HEK293T (cell line): ENCODE data around the gene SETD4.

Source experiments
- BHLHE40 ChIP-seq: fragments of 450-650 bp; IDR thresholded peaks from 2 replicates; pipeline ENCODE4 v1.6.1; 2016; ENCODE audit warnings: mild to moderate bottlenecking, moderate library complexity, borderline replicate concordance
- ELF4 ChIP-seq: fragments of 450-650 bp; IDR thresholded peaks from 2 replicates; pipeline ENCODE4 v1.6.1; 2017; ENCODE audit warnings: antibody characterized with exemption
- FOXA1 ChIP-seq: fragments of 450-650 bp; IDR thresholded peaks from 2 replicates; pipeline ENCODE4 v1.6.1; 2016; ENCODE audit warnings: mild to moderate bottlenecking
- FOXK2 ChIP-seq: fragments of 450-650 bp; IDR thresholded peaks from 2 replicates; pipeline ENCODE4 v1.6.1; 2016; ENCODE audit warnings: mild to moderate bottlenecking
- FOXM1 ChIP-seq: fragments of 450-650 bp; IDR thresholded peaks from 2 replicates; pipeline ENCODE4 v1.6.1; 2017; ENCODE audit warnings: mild to moderate bottlenecking, borderline replicate concordance
- L3MBTL2 ChIP-seq: fragments of 450-650 bp; conservative IDR thresholded peaks from 2 replicates; pipeline ENCODE4 v1.6.1; 2016; ENCODE audit warnings: mild to moderate bottlenecking
- LEF1 ChIP-seq: fragments of 450-650 bp; IDR thresholded peaks from 2 replicates; pipeline ENCODE4 v1.6.1; 2017; ENCODE audit warnings: mild to moderate bottlenecking, borderline replicate concordance
- NFRKB ChIP-seq: fragments of 450-650 bp; IDR thresholded peaks from 2 replicates; pipeline ENCODE4 v1.6.1; 2016; ENCODE audit warnings: mild to moderate bottlenecking, moderate library complexity
- PKNOX1 ChIP-seq: fragments of 450-650 bp; IDR thresholded peaks from 2 replicates; pipeline ENCODE4 v1.6.1; 2016
- SP1 ChIP-seq: fragments of 450-650 bp; IDR thresholded peaks from 2 replicates; pipeline ENCODE4 v1.6.1; 2017
- TARDBP ChIP-seq: fragments of 450-650 bp; IDR thresholded peaks from 2 replicates; pipeline ENCODE4 v1.6.1; 2016

GRCh38 chr21:36082237-36082664 is 21.9 kb upstream of the SETD4 start:
- TF ChIP-seq NFRKB (no peak), ELF4 (no peak), BHLHE40 (no peak), L3MBTL2 (no peak), SP1 (no peak), PKNOX1 (no peak), FOXM1 (no peak), FOXK2 (no peak), FOXA1 (no peak), LEF1 (no peak), TARDBP (no peak)
